Tibial artery (tissue), 4 donors: ENCODE measurements around the gene SIK2.
A peak's percentile ranks its signal among the peaks of the same experiment; 100 is the strongest.
"Not testable (repeated sequence)": the region's sequence is repeated elsewhere in the genome, so short reads cannot be mapped to it uniquely, and the experiment has no call there.

Experiments used
- DNase-seq, 2 donors: peaks; one replicate each; pipeline ENCODE4 v3.0.0-alpha.2; 2019
- H3K27ac ChIP-seq, 2 donors: fragments of 200-600 bp; sonication (generic) in 1 of 2; 1 replicate in 1 of 2; 2 replicates in 1 of 2; pipeline ENCODE4 v1.5.1; 2018 to 2019; ENCODE audit warnings: mild to moderate bottlenecking in 1 of 2
- H3K27me3 ChIP-seq, 2 donors: fragments of 200-600 bp; sonication (generic) in 1 of 2; one replicate each; pipeline versions ENCODE4 v1.5.1 to v1.6.0; 2016 to 2019
- H3K36me3 ChIP-seq, 3 donors: fragments of 200-600 bp; sonication (generic) in 2 of 3; one replicate each; pipeline ENCODE4 v1.5.1; 2016 to 2019; ENCODE audit warnings: mild to moderate bottlenecking in 2 of 3
- H3K4me1 ChIP-seq, 4 donors: fragments of 200-600 bp; sonication (generic) in 2 of 4; 1 replicate in 3 of 4; 2 replicates in 1 of 4; pipeline ENCODE4 v1.5.1; 2016 to 2019
- H3K4me3 ChIP-seq, 2 donors: fragments of 200-600 bp; sonication (generic) in 1 of 2; 1 replicate in 1 of 2; 2 replicates in 1 of 2; pipeline ENCODE4 v1.5.1; 2018 to 2019; ENCODE audit warnings: mild to moderate bottlenecking in 2 of 2
- H3K9me3 ChIP-seq, 3 donors: fragments of 200-600 bp; sonication (generic) in 1 of 3; one replicate each; pipeline ENCODE4 v1.5.1; 2016 to 2019
- CTCF ChIP-seq, 2 experiments: fragments of 200-600 bp in 1 of 2; fragments of 450-650 bp in 1 of 2; IDR thresholded peaks; one replicate each; pipeline ENCODE4 v1.5.1; 2017 to 2019; ENCODE audit warnings: antibody characterized with exemption in 2 of 2, mild to moderate bottlenecking in 1 of 2, moderate library complexity in 1 of 2
- intact Hi-C: fragments of 100-400 bp; cut with DNase I; formaldehyde crosslinking; loops from one replicate; pipeline ENCODE4 v1.15.0; 2023; ENCODE audit warnings: low total_unique reads

Gene SIK2

GRCh38 chr11:111707039-111707690, 104.9 kb downstream of the SIK2 start:
- Histone ChIP-seq H3K36me3 (peaks cover 39 to 49% (median 42%) of the 10 kb centered on the region in 3 donors), H3K9me3 (no peaks in the 10 kb centered on the region), H3K4me3 (no peak overlapping the region), H3K4me1 (no peaks in the 10 kb centered on the region), H3K27ac (no peak overlapping the region), H3K27me3 (no peaks in the 10 kb centered on the region)
- TF ChIP-seq CTCF (IDR thresholded peaks at IDR 0.05): no peak
- intact Hi-C loops: no loop called here
- DNase-seq: peak; percentile 51 to 75

- no peaks in the 10 kb centered on the region for H3K4me1 ChIP-seq
- intact Hi-C loops: no loop called here
- no peaks in the 10 kb centered on the region for H3K27me3 ChIP-seq
- TF ChIP-seq CTCF (IDR thresholded peaks at IDR 0.05): no peak
- no peaks in the 10 kb centered on the region for H3K9me3 ChIP-seq
- H3K27ac ChIP-seq: no peak overlapping the region
- H3K36me3 ChIP-seq: peaks cover 39 to 54% (median 42%) of the 10 kb centered on the region in 3 donors
- H3K4me3 ChIP-seq: no peak overlapping the region
- DNase-seq: no peak
Measured at GRCh38 chr11:111707691-111708067, 105.4 kb downstream of the SIK2 start.

GRCh38 chr11:111714522-111714921, 112.3 kb downstream of the SIK2 start:
- Histone ChIP-seq H3K9me3 (no peaks in the 10 kb centered on the region), H3K27me3 (no peaks in the 10 kb centered on the region), H3K4me3 (no peak overlapping the region), H3K36me3 (peaks cover under 1 to 52% (median 22%) of the 10 kb centered on the region in 3 donors), H3K27ac (no peak overlapping the region), H3K4me1 (peaks cover 0 to 18% (median 8%) of the 10 kb centered on the region in 4 donors)
- no peak for DNase-seq
- no peak for TF ChIP-seq CTCF (IDR thresholded peaks at IDR 0.05)
- intact Hi-C loops: no loop called here

- H3K4me3 ChIP-seq: no peak overlapping the region
- DNase-seq: no peak
- no peak for TF ChIP-seq CTCF (IDR thresholded peaks at IDR 0.05)
- peaks cover 0 to 18% (median 8%) of the 10 kb centered on the region in 4 donors for H3K4me1 ChIP-seq
- no peak overlapping the region for H3K27ac ChIP-seq
- intact Hi-C loops: no loop called here
- H3K27me3 ChIP-seq: no peaks in the 10 kb centered on the region
- H3K36me3 ChIP-seq: peaks cover 8 to 56% (median 30%) of the 10 kb centered on the region in 3 donors
- no peaks in the 10 kb centered on the region for H3K9me3 ChIP-seq
Measured at GRCh38 chr11:111715142-111715816, 113.0 kb downstream of the SIK2 start.

- H3K36me3 ChIP-seq: peaks cover 32 to 65% (median 43%) of the 10 kb centered on the region in 3 donors
- intact Hi-C loops, DNase-seq: not testable (repeated sequence)
Measured at GRCh38 chr11:111717660-111718059, 115.4 kb downstream of the SIK2 start.

GRCh38 chr11:111718436-111718835, 116.2 kb downstream of the SIK2 start:
- Histone ChIP-seq H3K4me1 (peaks cover 0 to 18% (median 8%) of the 10 kb centered on the region in 4 donors), H3K27me3 (no peaks in the 10 kb centered on the region), H3K27ac (peak overlapping the region; percentile 45 to 66), H3K36me3 (peaks cover 39 to 65% (median 43%) of the 10 kb centered on the region in 3 donors), H3K4me3 (no peak overlapping the region), H3K9me3 (no peaks in the 10 kb centered on the region)
- intact Hi-C loops: no loop called here
- no peak for TF ChIP-seq CTCF (IDR thresholded peaks at IDR 0.05)
- DNase-seq: no peak

More at GRCh38 chr11:111717660-111718059, 115.4 kb downstream of the SIK2 start:
- not testable (repeated sequence) for H3K9me3 ChIP-seq, H3K27me3 ChIP-seq, H3K4me3 ChIP-seq
- Histone ChIP-seq H3K27ac (peak overlapping the region; percentile 45 to 66), H3K4me1 (peaks cover 0 to 18% (median 8%) of the 10 kb centered on the region in 4 donors)
